Kidney glomerular epithelial cell (primary cell): ENCODE results near the gene NTMT2.
A peak's percentile ranks its signal among the peaks of the same experiment; 100 is the strongest.

Experiments
- DNase-seq: peaks from one replicate; lab custom pipeline; 2025; lab: John Stamatoyannopoulos, UW

Gene NTMT2

GRCh38 chr1:170210142-170210541 is 64.4 kb downstream of the NTMT2 start:
- DNase-seq = no peak

GRCh38 chr1:170213596-170213995 is 67.8 kb downstream of the NTMT2 start:
- DNase-seq = no peak

- DNase-seq = peak; percentile 11
Measured at GRCh38 chr1:170214117-170215032, 68.6 kb downstream of the NTMT2 start.

- DNase-seq = no peak
Measured at GRCh38 chr1:170215072-170215885, 69.5 kb downstream of the NTMT2 start.

- DNase-seq = no peak
Measured at GRCh38 chr1:170217517-170218256, 71.9 kb downstream of the NTMT2 start.

- DNase-seq = no peak
Measured at GRCh38 chr1:170218257-170218650, 72.5 kb downstream of the NTMT2 start.
